Measurements from ENCODE around the gene TRIM67.
"Not testable (repeated sequence)": the region's sequence is repeated elsewhere in the genome, so short reads cannot be mapped to it uniquely, and the experiment has no call there.

The TRIM67 gene

DNA sequence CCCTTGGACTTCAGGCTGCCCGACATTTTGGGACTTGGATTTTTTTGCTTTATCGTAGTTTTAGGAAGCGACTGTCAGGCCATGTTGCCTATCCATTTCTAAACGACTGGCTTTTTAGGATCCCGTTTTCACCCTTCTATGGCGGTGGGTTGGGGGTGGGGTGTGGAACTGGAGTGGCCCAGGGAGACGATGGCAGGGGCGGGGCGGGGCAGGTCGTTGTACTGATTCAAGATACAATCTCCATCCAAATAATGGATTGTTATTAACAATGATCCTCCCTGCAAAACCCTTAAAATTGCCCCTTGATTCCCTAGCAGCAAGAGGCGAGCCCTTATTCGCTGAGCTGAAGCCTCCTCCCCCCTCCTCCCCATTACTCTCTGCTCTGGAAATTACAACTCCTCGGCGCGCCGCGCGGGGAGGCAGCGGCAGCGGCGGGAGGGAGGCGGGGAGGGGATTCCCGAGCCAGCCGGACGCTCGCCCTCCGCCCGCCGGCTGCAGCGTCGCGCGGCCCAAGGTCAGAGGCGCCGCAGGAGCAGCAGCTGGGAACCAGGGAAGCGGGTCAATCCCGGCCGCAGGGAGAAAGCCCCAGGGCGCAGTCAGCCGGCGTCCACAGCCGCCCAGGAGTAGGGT is at the start of gene TRIM67:
Gene TRIM67 (plus strand): TSS at position 392 of the 630 bp plus-strand sequence. CDS start 912 bp downstream, outside the sequence.
- DNase-seq = no peak

- no peak for DNase-seq
These were observed 45.1 kb upstream of the TRIM67 start for GRCh38 chr1:231116738-231117137.

- no peak for DNase-seq
These were observed 43.0 kb upstream of the TRIM67 start for GRCh38 chr1:231118704-231119453.

DNA sequence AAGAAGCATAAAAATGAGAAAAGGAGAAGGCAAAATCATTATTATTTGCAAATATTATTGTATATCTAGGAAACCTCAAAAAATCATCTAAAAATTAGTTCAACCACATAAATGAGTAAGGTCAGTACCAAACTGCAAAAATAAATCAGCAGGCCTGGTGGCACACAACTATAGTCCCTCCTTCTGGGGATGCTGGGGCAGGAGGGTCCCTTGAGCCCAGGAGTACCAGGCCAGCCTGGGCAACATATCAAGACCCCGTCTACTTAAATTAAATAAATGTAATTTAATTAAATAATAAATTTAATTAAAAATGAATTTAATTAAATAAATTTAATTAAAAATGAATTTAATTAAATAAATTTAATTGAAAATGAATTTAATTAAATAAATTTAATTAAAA is 40.3 kb upstream of the TRIM67 start:
- DNase-seq = no peak

DNA sequence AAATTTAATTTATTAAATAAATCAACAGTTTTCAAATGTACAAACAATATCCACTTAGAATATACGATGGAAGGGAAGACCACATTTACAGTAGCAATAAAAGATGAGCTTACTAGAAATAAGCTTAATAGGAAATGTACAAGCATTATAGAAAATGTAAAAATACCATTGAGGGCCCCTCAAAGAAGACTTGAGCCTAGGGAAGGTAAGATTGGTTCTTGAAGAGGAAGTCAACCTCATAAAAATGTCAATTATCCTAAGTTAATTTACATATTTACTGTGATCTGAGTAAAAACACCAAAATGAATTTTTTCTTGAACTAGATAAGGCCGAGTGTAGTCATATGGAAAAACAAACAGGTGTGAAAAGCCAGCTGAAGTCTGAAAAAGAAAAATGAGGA is 39.7 kb upstream of the TRIM67 start:
- no peak for DNase-seq

GRCh38 chr1:231124746-231125145 is 37.1 kb upstream of the TRIM67 start:
- DNase-seq = no peak

DNA sequence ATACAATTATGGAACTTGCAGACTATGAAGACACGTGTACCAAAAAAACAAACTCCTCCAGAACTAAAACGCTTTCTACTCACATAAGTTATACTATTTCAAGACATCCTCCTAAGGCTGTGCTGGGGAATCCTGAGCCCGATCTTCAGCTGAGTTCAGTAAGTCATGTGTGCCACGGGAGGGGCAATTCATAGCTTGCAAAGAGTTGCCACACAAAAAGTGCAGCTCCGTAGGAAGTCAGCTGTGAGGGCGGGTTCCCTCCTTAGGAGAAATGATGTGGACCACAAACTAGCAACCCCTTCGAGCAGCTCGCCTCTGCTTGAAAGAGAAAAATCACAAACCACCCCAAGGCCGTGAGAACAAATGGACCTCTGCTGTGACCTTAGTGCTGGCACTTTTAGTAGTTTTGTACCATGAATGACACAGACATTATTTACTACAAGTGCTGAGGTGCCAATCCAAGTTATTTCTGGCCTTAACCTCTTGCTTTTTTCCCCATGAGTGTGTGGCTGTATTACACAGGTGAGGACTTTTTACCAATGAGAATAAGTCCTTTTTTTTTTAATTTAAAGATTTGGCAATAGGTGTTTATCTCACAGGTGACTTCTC is 35.8 kb upstream of the TRIM67 start:
- DNase-seq = no peak

DNA sequence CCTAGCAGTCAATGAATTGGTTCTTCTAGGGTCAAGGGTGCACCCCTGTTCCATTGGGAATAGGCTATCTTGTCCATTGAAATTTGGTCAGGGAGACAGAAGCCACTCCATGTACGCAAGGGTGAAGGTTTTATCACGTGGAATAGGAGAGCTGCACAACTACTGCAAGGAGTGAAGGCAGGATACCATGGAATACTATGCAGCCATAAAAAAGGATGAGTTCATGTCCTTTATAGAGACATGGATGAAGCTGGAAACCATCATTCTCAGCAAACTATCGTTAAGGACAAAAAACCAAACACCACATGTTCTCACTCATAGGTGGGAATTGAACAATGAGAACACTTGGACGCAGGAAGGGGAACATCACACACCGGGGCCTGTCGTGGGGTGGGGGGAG is 34.8 kb upstream of the TRIM67 start:
- not testable (repeated sequence) for DNase-seq

- not testable (repeated sequence) for DNase-seq
These were observed 33.4 kb upstream of the TRIM67 start for GRCh38 chr1:231128471-231128870.

GRCh38 chr1:231130544-231130943 is 31.3 kb upstream of the TRIM67 start:
- no peak for DNase-seq

- not testable (repeated sequence) for DNase-seq
These were observed 29.3 kb upstream of the TRIM67 start for GRCh38 chr1:231132591-231132990.

- DNase-seq = no peak
These were observed 27.2 kb upstream of the TRIM67 start for GRCh38 chr1:231134624-231135023.

- DNase-seq = no peak
These were observed 23.6 kb upstream of the TRIM67 start for GRCh38 chr1:231138236-231138635.

DNA sequence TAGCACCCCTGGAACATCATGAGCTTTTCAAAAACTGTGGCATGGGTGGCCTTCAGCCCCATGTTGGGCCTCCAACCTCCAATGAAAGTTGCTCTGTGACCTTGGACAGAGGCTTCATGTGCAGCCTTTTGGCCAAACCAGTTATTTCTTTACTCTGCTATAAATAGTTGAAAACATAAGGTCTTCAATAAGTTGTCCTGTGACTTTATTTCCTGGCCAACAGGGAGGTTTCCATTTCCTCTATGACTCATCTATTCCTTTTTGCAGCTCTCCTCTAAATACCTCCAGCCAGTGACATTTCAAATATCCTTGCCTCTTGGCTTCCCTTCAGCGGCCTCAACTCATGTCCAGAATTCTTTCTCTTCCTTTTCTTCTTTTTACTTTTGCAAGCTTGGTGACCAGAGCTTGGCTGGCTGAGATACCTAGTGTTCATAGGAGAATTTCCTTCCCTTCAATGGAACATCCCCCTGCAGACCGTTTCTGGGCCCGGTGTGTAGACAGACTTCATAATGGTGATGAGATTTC is 22.7 kb upstream of the TRIM67 start:
- DNase-seq = no peak

DNA sequence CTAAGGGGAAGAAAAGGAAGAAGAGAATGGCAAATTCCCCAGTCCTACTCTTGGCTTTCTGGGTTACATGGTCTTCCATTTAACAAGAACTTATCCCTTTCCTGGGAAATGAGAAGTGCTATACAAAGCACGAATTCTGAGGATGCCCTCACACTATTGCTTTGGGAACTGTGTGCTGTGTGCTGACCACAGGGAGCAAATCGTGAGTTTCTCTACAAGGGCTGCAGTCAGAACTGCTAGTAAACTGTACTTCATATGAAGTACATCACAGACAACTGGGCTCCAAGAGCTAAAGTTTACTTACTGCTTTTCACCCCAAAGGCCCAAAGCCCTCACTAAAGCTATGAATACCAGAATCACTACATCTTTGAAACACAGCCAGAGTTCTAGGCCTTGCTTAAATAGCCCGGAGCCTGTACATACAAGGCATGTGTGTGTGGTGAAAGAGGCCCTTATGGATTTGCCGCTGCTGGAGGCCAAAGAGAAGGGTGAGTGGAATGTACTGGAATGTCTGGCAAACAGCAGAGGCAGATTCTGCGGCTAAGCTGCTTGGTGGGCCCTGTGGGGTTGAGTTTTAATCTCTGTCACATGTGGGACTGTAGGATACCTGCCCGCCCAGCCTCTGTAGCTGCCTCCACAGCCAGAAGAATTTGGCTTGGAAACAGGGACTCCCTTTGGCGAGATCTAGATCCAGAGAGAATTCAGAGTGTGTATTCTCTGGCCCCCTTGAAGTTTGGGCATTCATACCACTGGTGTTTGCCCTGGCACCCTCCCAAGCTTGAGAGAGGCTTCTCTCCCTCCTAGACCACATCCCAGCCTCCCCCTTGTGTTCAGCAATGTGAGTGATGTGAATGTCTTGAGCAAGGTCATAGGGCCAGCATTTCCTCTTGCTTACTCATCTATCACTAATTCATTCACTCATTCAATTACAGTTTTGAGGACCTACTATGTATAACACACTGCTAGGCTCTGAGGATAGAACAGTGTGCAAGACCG is 21.9 kb upstream of the TRIM67 start:
- DNase-seq = peak; percentile 64

GRCh38 chr1:231144416-231145193 is 17.3 kb upstream of the TRIM67 start:
- DNase-seq = no peak

GRCh38 chr1:231147896-231148295 is 14.0 kb upstream of the TRIM67 start:
- DNase-seq = no peak

DNA sequence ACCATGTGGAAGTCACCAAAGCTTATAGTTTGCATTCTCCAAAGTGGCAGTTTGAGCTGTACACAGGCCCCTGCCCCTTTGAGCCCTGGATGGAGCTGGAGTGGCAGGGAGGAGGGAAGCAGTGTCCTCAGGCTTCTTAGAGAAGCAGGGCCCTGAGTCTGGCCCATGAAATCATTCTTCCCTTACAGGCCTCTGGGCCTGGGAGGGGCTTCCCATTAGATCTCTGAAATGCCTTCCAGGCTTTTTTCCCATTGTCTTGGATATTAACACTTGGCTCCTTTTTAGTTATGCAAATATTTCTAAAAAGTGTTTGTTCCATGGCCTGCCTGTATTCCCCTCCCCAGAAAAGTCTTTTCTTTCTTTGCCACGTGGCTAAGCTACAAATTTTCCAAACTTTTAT is 10.0 kb upstream of the TRIM67 start:
- DNase-seq = no peak

- no peak for DNase-seq
These were observed 8.1 kb upstream of the TRIM67 start for GRCh38 chr1:231153726-231154125.

- no peak for DNase-seq
These were observed 6.0 kb upstream of the TRIM67 start for GRCh38 chr1:231155808-231156207.

- no peak for DNase-seq
These were observed 4.5 kb upstream of the TRIM67 start for GRCh38 chr1:231157311-231157710.

GRCh38 chr1:231158141-231158540 is 3.7 kb upstream of the TRIM67 start:
- not testable (repeated sequence) for DNase-seq

All from NCI-H2029 treated with DMSO at 0.1 percent for 48 hours (cell line).